Measurements from ENCODE around the gene NMT1.
"Not testable (repeated sequence)": the region's sequence is repeated elsewhere in the genome, so short reads cannot be mapped to it uniquely, and the experiment has no call there.

The NMT1 gene

DNA sequence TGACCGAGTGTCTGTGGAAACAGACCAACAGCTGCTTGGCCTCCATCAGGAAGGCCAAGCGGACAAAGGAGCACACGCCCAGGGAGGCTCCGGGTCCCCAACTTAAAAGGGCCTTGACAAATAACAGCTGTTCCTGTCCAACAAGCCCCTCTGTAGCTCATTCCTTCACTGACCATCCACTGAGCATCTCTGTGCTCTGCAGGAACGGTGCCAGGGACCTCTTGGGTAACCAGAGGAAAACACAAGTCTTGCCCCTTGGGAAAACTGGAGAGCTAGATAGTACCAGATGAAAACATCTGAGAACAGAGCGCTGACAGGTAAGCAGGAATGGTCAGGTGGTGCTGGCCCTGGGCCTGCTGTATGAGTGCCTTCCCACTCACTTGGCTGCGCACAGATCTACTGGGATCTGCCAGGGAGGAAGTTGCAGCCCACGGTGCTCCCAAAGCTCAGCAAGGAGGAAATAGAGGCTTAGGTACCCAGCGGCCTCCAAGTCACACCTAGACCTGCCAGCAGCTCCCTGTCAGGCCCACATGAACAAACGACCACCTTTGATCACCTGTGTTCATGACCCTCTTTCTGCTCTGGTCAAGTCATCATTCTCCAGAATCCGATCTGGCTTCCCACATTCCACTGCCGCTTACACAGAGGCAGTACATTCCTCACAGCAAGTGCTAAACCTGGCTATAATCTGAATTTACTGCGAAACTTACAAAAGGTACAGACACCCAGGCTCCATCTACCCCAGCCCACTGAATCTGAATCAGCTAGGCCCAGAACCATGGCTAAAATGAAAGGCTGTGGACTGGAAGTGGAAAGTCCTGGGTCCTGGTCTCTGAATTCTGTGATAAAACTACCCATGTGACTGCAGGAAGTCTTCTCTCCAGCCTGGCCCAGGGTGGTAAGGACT, 22.1 kb upstream of the NMT1 start:
- no peak for DNase-seq

DNA sequence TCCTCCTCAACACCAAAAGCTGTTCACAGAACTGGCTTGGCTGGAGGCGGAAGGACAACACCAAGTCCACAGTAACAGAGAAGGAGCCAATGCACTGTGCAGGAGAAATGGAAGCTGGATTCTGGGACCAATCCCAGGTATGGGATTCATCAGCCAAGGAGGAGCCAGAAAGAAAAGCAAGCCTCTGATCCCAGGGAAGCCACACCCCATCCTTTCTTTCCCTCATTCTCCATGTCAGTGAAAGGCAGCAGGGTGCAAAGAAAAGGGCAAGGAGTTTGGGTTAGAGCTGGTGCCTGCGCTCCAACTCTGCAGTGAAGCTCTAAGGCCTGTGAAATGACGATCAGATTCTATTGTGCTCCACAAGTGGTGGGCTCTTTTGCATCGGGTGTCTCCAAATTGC, 20.7 kb upstream of the NMT1 start:
- no peak for DNase-seq

DNA sequence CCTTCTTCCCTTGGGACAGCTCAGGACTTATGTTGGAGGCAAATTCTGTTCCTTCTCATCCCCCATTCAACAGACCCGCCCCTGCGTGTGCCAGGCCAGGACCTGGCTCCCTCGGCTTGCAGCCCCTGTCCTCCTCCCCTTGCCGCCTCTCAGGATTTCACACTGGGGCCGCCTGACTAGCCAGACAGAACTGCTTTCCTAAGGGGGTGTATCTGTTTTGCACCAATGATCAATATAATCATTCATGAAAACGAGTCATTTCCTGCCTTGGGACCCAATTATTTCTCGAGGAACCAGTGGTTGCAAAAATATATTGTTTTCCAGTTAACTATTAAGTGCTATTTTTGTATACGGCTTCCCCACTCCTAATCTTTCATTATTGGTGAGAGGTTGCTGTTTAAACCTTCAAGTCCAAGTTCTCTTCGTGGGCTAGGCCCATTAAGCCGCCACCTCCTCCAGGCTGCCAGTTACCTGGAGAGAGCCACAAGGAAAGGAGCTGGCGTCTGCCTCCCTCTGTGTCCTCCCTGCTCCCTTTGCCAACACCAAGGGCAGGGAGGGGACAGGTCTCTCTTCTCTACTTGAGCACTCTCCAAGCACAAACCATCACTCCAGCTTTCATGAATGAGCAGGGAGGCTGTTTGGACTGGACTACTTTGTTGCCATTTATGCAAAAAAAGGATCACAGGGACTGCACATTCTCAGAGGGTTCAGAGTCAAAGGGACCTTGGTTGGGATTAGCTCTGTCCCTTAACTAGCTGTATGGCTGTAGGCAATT, 18.6 kb upstream of the NMT1 start:
- DNase-seq, result no peak

DNA sequence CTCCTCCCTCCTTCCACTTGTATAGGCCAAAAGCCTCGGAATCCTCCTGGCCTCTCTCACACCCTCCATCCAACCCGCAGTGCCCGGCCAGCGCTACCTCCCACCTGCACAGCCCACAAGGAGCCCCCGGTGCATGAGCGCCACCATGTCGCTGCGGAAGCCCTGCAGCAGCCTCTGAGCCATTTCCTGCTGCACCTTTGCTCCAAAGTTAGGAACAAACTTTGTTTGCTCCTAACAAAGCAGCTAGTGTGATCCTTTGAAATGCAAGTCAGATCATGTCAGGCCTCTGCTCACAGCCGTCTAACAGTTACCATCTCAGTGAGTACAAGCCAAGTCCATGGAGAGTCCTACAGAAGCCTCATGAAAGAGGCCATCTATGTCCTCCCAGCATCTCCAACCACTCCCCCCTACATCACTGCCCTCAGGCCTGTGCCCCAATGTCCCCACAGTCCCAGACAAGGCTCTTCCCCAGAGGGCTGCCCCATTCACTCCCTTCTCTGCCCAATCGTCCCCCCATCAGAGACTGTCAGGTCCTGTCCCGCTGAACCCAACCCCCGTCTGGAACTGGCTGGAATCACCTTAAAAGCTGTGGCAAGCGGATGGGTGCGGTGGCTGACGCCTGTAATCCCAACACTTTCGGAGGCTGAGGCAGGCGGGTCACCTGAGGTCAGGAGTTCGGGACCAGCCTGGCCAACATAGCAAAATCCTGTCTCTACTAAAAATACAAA, 17.1 kb upstream of the NMT1 start:
- no peak for DNase-seq

DNA sequence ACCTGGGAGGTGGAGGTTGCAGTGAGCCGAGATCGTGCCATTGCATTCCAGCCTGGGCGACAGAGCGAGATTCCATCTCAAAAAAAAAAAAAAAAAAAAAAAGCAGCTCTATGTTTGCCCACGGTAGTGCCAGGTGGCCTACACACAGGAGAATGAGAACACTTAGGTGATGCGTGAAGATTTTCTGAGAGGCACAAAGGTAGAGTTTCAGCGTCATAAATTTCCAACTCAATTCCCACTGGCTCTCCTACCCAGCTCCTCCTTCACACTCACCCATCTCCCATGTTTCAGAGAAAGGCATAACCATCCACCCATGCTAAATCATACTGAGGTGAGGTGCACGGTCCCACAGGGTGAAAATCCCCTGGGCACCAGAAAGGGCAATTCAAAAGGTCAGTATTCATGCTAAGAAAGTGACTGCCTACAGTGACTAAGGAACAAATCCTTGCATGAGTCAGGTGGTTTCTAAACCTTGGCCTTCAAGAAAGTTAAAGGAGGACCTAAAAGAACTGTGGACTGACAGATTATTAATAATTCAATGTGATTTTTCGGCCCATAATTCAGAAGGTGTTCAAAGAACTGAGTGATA, 14.5 kb upstream of the NMT1 start:
- DNase-seq, result no peak

DNA sequence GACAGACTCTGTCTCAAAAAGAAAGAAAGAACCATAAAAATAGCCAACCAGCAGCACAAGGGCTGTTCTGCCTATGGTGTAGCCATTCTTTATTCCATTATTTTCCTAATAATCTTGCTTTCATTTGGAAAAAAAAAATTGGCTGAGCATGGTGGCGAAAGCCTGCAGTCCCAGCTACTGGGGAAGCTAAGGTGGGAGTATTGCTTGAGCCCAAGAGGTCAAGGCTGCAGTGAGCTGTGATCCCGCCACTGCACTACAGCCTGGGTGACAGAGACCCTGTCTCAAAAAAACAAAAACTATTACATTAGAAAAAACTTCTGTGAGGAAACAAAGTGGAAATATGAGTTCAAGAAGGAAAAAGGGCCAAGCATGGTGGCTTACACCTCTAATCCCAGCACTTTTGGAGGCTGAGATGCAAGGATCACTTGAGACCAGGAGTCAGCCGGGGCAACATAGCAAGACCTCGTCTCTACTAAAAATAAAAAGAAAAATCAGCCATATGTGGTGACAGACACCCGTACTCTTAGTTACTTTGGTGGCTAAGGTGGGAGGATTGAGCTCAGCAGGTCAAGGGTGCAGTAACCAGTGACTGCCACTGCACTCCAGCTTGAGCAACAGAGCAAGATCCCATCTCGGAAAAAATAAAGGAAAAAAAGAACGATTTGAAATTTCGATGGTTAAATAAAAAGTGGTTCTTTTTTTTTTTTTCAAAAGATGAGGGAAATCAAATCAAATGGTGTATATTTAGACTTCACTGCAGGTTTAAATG, 12.1 kb upstream of the NMT1 start:
- no peak for DNase-seq

DNA sequence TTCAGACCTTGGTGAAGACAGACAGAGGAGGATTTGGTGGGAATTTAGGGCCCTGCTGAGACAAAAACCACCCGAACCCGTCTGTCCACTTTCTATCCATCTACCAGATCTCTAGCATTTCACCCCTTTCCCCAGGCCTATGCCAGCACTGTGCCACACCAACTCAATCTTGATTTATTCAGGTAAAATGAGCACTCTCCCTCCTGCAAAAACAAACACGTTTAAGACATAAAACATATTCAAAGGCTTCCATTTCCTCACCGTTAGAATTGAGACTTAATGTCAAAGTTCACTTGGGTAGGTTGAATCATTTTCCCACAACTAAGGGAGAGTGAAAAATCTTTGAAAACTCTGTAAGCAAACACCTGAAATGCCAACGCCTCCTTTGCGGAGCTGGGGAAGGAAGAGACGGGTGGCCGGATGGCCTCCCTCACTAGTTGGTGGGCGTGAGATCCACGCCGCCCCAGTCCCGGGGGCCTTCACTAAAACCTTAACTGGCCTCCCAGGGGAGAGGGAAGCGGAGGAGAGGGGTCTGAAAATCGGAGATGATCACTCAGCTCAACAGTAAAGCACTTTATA, 10.5 kb upstream of the NMT1 start:
- peak; percentile 45 for DNase-seq

DNA sequence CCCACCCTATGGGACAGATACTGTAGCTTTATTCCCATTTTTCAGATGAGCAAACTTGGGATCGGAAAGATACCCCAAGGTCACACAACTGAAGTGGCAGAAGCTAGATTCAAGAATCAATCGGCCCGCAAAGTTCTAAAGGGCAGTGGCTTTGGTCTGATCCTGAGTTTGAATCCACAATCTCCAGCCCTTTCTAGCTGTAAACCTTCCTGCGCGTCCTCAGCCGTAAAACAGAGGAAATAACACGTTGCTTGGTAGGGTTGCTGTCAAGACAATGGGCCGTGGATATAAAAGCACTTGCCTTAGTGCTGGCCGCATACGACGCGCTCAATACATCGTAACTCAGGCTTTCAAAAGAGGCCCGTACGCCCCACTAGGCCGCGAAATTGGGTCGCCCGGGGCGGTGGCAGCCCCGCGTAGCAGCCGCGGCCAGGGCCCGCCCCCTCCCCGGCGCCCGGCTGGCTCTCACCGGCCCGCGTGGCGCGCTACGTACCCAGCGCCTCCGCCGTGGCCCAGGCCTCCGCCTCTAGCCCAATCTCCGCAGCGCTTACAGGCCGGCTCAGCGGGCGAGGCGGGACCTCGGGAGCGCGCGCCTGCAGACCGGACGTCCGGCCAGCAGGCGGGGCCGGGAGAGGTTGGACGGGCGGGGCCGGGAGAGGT, 9.9 kb upstream of the NMT1 start, which contains the start of gene DCAKD:
TSS of gene DCAKD (minus strand) at position 573 of the 660 bp plus-strand sequence. CDS start 16,747 bp downstream, outside the sequence.
- peak; percentile 92 for DNase-seq

DNA sequence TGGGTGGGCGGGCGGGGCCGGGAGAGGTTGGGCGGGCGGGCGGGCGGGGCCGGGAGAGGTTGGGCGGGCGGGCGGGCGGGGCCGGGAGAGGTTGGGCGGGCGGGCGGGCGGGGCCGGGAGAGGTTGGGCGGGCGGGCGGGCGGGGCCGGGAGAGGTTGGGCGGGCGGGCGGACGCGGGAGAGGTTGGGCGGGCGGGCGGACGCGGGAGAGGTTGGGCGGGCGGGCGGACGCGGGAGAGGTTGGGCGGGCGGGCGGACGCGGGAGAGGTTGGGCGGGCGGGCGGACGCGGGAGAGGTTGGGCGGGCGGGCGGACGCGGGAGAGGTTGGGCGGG, 9.4 kb upstream of the NMT1 start:
- DNase-seq, result not testable (repeated sequence)

DNA sequence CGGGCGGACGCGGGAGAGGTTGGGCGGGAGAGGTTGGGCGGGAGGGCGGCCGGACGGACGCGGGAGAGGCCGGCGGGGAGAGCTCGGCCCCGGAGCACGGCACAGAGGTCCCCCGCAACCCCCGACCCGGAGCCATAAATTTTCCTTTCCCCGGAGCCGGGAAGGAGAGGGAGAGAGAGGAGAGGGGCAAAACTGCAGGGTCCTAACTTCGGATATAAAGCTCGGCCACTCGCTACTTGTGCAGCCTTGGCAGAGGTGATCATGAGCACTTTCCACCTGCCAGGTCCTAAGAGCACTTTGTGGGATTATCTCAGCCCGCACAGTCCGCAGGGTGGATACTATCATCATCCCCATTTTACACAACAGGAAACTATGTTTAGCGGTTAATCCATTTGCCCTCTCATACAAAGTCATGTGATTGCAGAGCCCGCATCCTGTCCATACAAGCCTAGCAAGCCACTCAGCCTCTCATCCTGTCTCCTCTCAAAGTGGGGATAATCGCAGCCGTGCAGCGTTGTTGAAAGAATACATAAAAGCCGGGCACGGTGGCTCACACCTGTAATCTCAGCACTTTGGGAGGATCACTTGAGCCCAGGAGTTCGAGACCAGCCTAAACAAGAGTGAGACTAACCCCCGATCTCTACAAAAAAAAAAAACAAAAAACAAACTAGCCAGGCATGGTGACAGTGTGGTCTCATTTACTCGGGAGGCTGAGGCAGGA, 8.9 kb upstream of the NMT1 start:
- peak; percentile 52 for DNase-seq

DNA sequence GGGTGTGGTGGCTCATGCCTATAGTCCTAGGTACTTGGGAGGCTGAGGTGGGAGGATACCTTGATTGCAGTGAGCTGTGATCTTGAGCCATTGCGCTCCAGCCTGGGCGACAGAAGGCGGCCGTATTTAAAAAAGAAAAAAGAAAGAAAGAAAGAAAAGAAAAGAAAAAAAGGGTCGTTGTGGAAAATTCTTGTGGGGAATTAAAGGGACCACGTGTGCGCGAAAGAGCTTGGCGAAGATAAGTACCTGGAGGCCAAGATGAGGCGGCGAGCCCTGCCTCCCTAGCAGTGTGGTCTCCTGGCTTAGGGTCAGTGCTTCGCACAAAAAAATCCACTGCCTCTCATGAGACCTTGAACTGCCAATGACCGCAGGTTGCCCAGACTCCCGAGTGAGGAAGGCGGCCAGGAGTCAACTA, 728 bp upstream of the NMT1 start:
- no peak for DNase-seq

DNA sequence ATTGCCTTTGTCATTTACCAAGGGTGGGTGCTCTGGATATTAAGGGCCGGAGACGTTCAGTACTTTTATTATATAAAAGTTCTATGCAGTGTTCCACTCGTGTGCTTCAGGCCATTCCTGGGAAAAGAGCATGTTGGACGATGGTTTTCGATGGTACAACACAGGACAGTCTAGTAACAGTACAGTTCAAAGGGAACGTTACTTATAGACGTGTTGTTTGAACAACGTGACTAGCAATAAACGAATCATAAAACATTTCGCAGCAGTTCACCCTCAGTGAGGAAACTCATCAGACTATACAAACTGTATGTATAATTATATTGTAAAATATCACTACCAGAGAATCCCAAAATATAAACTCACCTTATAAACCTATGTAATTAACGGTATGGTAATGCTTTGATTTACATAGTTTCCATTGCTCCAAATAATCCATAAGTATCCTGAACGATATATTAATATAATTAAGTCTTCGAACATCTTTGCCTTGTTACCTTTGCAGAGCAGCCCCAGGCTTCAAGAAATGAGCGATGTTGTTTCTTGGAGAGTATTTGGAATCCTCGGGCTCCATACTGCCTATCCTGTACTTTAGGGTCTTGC, 589 bp downstream of the NMT1 start:
- no peak for DNase-seq

DNA sequence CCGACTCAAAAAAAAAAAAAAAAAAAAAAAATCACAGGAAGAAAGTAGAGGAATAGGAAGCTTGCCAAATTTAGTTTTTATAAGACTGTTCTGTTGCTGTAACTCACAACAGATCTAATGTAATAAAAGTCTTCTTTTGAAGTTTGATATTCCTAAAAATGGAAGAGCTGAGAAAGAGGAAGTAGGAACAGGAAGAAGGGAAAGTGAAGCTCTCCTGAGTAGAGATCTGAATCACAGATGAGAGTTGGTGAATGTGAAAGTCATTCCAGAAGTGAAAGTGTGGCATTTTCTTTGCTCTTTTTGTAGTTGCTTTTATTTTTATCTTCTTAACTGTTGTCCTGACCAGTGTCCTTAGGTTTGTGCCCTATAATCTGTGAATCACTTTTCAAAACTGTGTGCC, 2.1 kb downstream of the NMT1 start:
- DNase-seq, result no peak

DNA sequence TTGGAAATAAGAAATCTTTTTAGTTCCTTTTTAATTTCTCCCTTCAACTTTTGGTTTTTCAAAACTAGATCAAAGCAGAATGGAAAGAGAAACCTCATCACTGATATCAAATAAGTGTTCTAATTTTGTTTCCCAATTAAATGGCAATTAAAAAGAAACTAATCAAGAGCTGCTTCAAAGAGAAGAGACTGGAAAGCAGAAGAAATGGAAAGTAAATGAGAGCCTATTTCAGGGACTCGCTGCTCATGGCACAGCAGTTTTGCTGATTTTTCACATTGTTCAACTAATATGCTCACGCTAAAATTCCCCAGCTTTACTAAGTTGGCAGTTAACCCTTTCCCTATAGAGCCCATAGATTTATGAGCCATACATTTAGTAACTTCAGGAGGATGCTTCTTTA, 6.5 kb downstream of the NMT1 start:
- DNase-seq, result no peak

DNA sequence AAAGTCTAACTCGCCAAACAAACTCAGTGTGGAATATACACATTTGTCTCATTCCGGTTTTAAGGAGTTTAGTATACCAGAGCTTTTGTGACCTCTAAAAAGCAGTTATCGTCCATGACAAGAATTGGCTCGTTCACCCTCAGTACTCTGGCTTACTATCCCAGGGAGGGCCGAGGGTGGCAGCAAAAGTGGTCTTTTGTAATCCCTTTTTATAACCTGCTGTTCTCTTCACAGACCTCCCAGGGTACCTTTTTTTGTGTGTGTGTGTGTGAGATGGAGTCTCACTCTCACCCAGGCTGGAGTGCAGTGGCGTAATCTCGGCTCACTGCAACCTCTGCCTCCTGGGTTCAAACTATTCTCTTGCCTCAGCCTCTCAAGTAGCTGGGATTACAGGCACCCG, 8.9 kb downstream of the NMT1 start:
- DNase-seq, result no peak

DNA sequence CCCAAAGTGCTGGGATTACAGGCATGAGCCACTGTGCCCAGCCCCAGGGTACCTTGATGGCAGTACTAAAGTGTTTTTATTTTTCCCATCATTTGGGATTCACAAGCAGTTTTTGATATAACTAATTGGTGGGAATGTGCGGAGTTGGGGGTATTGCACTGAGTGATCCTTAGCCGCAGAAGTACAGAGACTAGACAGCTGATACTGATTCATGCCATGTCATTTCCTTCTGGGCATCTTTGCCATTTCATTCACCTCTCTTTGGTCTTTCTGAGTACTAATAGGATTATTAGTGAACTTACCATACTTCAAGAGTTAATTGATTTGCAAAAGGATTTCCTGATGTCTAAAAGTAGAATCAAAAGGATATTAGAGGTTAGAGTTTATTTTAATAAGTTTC, 9.7 kb downstream of the NMT1 start:
- no peak for DNase-seq

DNA sequence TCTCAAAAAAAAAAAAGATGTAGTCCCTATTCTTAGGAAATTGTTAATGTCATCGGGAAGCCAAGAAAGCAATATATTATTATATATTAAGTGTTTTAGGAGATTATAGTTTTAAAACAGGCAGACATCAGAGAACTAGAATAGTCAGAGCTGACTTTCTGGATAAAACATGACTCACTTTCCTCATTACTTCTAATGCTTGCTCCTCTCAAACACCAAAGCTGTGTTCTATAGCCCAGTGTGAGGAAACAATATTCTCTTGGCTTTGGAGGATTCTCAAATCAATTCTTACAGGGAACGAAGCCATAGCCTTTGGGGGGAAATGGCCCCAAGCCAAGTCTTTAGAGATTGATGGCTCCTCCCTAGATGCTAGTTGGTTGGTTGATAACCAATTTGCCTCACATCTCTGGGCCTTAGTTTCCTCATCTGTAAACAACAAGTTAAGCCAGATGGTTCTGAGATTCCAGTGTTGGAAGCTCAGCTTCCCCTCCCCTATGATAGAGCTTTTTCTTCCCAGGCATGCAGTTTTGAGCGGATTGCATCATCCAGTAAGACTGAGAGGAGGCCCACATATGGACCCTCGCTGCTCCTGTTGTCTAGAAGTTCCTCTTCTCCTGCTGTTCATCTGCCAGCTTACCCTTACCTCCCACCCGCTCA, 12.4 kb downstream of the NMT1 start:
- no peak for DNase-seq

DNA sequence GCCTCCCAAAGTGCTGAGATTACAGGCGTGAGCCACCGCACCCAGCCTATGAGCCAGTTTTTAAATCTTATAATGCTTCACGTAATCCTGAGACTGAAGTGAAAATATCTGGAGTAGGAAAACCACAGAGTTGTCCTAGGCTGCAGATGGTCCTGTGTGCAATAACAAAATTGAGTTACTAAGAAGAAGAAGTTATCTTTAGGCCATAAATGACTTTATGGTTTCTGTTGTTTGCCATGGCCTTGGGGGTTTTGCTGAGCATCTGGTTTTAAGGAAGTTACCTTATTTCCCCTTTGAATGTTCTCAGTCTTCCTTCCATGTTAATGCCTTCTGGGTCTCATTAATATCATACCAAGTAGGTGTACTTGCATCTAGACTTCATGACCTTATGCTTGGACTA, 16.5 kb downstream of the NMT1 start:
- peak; percentile 3 for DNase-seq

DNA sequence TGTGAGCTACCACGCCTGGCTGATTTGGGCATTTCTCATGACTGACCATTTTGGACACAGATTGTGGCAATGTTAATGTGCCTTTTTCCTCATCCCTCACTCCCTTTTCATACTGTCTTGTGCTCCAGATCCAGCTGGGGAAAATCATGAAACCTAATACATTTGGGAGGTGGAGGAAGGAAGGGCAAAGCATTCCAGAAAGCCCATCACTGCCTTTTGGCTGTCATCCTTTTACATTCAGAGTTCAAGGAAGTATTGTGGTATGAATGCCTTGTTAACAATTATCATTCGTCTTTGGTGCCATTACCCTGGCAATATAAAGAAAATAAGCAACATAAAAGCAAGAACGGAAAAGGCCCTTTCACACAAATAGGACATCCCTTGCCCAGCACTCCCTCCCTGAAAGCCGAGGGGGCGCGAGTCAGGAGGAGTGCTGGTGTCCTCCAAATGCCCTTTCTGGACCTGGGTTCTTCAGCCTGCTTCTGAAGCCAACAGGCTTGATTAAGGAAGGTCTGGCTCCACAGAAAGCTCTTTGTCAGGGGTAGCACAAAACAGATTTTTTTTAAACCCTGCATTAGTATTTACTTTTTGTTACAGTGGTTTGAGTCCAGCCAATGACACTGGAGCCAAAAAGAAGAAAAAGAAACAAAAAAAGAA, 20.1 kb downstream of the NMT1 start:
- no peak for DNase-seq
